WTC11 (cell line): Measurements from ENCODE around the gene ZNF407. TPM values are rescaled to one million over a fixed set of nuclear protein-coding genes. Genes with fewer than 3 reads are reported as not detected.

Experiments
- ATAC-seq: fragments of 200-7000 bp; cut with Tn5 transposase; 2 replicates; pipeline ENCODE4 v1.10.0; 2021; ENCODE audit warnings: mild to moderate bottlenecking, moderate library complexity
- CTCF ChIA-PET: fragments of 300-600 bp; sonication (Branson Sonifier 250); formaldehyde crosslinking; loops from one replicate; lab custom pipeline; 2021; ENCODE audit warnings: antibody characterized with exemption; lab: Charles Lee
- POLR2A ChIA-PET: fragments of 350-600 bp; sonication (Branson Sonifier 250); formaldehyde crosslinking; loops from one replicate; lab custom pipeline; 2021; ENCODE audit warnings: antibody characterized with exemption; lab: Charles Lee
- DNase-seq: peaks from one replicate; pipeline ENCODE4 v3.0.0; 2021; ENCODE audit warnings: low spot score
- H3K27ac Mint-ChIP-seq: 2 replicates; pipeline ENCODE4 v1.8.0; 2021; ENCODE audit warnings: mixed read lengths
- H3K27me3 Mint-ChIP-seq: 2 replicates; pipeline ENCODE4 v1.8.0; 2021; ENCODE audit warnings: low read depth, mild to moderate bottlenecking, moderate library complexity, mixed read lengths
- H3K36me3 Mint-ChIP-seq: 2 replicates; pipeline ENCODE4 v1.8.0; 2021; ENCODE audit warnings: mixed read lengths
- H3K4me1 Mint-ChIP-seq: 2 replicates; pipeline ENCODE4 v1.8.0; 2022; ENCODE audit warnings: mixed read lengths
- H3K4me3 Mint-ChIP-seq: 2 replicates; pipeline ENCODE4 v1.8.0; 2021; ENCODE audit warnings: mild to moderate bottlenecking, moderate library complexity, mixed read lengths
- H3K9me3 Mint-ChIP-seq: 2 replicates; pipeline ENCODE4 v1.8.0; 2021; ENCODE audit warnings: mixed read lengths
- GTF2I ChIP-seq: fragments of 250-450 bp; sonication (Bioruptor Pico); conservative IDR thresholded peaks from 2 replicates; pipeline ENCODE4 v1.4.0; 2021; ENCODE audit warnings: mild to moderate bottlenecking
- HMGA2 ChIP-seq: fragments of 250-450 bp; sonication (Bioruptor Pico); IDR thresholded peaks from 2 replicates; pipeline ENCODE4 v1.4.0; 2021; ENCODE audit warnings: mild to moderate bottlenecking, moderate library complexity
- RELA ChIP-seq: sonication (generic); formaldehyde crosslinking; IDR thresholded peaks from 2 replicates; pipeline ENCODE4 v1.8.1; 2022; ENCODE audit warnings: missing genetic modification reagents, mild to moderate bottlenecking, borderline replicate concordance
- RORB ChIP-seq: fragments of 250-450 bp; sonication (Bioruptor Pico); IDR thresholded peaks from 2 replicates; pipeline ENCODE4 v1.9.0; 2021; ENCODE audit warnings: mild to moderate bottlenecking
- SMAD3 ChIP-seq: sonication (generic); formaldehyde crosslinking; IDR thresholded peaks from 2 replicates; pipeline ENCODE4 v1.8.0; 2022; ENCODE audit warnings: missing genetic modification reagents, mild to moderate bottlenecking, borderline replicate concordance
- ZNF219 ChIP-seq: sonication (generic); formaldehyde crosslinking; IDR thresholded peaks from 2 replicates; pipeline ENCODE4 v1.8.0; 2023; ENCODE audit warnings: missing genetic modification reagents, mild to moderate bottlenecking, borderline replicate concordance
- ZNF396 ChIP-seq: fragments of 250-450 bp; sonication (Bioruptor Pico); IDR thresholded peaks from 2 replicates; pipeline ENCODE4 v1.8.0; 2021; ENCODE audit warnings: mild to moderate bottlenecking, moderate library complexity, borderline replicate concordance
- ZNF671 ChIP-seq: fragments of 250-450 bp; sonication (Bioruptor Pico); IDR thresholded peaks from 2 replicates; pipeline ENCODE4 v1.8.0; 2021; ENCODE audit warnings: mild to moderate bottlenecking
- total RNA-seq: library from RNA; stranded (reverse); gene quantifications from 3 replicates; pipeline ENCODE4 v1.2.3, GENCODE V29; 2021
- TF ChIP-seq, protein P1 (sequence below): sonication (generic); formaldehyde crosslinking; IDR thresholded peaks from 2 replicates; pipeline ENCODE4 v1.8.0; 2023; ENCODE audit warnings: mild to moderate bottlenecking, missing genetic modification reagents
- TF ChIP-seq, protein P2 (sequence below): fragments of 250-450 bp; sonication (Bioruptor Pico); IDR thresholded peaks from 2 replicates; pipeline ENCODE4 v1.9.0; 2021; ENCODE audit warnings: mild to moderate bottlenecking
- TF ChIP-seq, protein P3 (sequence below): sonication (generic); formaldehyde crosslinking; IDR thresholded peaks from 2 replicates; pipeline ENCODE4 v1.8.1; 2023; ENCODE audit warnings: mild to moderate bottlenecking, missing genetic modification reagents, moderate library complexity
- TF ChIP-seq, protein P4 (sequence below): sonication (generic); formaldehyde crosslinking; IDR thresholded peaks from 2 replicates; pipeline ENCODE4 v1.8.1; 2023; ENCODE audit warnings: mild to moderate bottlenecking, missing genetic modification reagents, moderate library complexity
- TF ChIP-seq, protein P5 (sequence below): sonication (generic); formaldehyde crosslinking; IDR thresholded peaks from 2 replicates; pipeline ENCODE4 v1.8.1; 2022; ENCODE audit warnings: mild to moderate bottlenecking, missing genetic modification reagents, moderate library complexity, borderline replicate concordance
- TF ChIP-seq, protein P6 (sequence below): sonication (generic); formaldehyde crosslinking; IDR thresholded peaks from 2 replicates; pipeline ENCODE4 v1.8.0; 2022; ENCODE audit warnings: missing genetic modification reagents
- TF ChIP-seq, protein P7 (sequence below): sonication (generic); formaldehyde crosslinking; conservative IDR thresholded peaks from 2 replicates; pipeline ENCODE4 v1.8.1; 2022; ENCODE audit warnings: mild to moderate bottlenecking, missing genetic modification reagents
- TF ChIP-seq, protein P8 (sequence below): sonication (generic); formaldehyde crosslinking; IDR thresholded peaks from 2 replicates; pipeline ENCODE4 v1.8.1; 2022; ENCODE audit warnings: mild to moderate bottlenecking, moderate library complexity, missing genetic modification reagents

ZNF407 gene
- total RNA-seq, 1 experiment from 2014 or later = 6.5 TPM

DNA sequence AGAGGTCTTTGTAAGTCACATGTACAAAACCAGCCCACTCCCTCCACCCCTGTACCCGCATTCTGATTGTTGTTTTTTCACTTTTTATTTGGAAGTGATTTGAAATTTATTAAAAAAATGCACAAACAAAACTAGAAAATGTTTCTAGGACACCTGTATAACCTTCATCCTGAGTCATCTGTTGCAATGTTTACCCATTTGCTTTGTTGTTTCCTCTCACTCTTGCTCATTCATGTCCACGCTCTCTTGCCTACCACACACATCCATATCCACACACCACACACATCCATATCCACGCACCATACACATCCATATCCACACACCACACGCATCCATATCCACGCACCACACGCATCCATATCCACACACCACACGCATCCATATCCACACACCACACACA, 18.8 kb downstream of the ZNF407 start (continued):
- TF ChIP-seq, protein P1, sequence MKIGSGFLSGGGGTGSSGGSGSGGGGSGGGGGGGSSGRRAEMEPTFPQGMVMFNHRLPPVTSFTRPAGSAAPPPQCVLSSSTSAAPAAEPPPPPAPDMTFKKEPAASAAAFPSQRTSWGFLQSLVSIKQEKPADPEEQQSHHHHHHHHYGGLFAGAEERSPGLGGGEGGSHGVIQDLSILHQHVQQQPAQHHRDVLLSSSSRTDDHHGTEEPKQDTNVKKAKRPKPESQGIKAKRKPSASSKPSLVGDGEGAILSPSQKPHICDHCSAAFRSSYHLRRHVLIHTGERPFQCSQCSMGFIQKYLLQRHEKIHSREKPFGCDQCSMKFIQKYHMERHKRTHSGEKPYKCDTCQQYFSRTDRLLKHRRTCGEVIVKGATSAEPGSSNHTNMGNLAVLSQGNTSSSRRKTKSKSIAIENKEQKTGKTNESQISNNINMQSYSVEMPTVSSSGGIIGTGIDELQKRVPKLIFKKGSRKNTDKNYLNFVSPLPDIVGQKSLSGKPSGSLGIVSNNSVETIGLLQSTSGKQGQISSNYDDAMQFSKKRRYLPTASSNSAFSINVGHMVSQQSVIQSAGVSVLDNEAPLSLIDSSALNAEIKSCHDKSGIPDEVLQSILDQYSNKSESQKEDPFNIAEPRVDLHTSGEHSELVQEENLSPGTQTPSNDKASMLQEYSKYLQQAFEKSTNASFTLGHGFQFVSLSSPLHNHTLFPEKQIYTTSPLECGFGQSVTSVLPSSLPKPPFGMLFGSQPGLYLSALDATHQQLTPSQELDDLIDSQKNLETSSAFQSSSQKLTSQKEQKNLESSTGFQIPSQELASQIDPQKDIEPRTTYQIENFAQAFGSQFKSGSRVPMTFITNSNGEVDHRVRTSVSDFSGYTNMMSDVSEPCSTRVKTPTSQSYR = no peak
- no peak for TF ChIP-seq ZNF671 (CRISPR knock-in tag)
- no peak for TF ChIP-seq RORB (CRISPR knock-in tag)
- TF ChIP-seq, protein P2, sequence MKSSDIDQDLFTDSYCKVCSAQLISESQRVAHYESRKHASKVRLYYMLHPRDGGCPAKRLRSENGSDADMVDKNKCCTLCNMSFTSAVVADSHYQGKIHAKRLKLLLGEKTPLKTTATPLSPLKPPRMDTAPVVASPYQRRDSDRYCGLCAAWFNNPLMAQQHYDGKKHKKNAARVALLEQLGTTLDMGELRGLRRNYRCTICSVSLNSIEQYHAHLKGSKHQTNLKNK (CRISPR knock-in tag) = no peak
- TF ChIP-seq, protein P3, sequence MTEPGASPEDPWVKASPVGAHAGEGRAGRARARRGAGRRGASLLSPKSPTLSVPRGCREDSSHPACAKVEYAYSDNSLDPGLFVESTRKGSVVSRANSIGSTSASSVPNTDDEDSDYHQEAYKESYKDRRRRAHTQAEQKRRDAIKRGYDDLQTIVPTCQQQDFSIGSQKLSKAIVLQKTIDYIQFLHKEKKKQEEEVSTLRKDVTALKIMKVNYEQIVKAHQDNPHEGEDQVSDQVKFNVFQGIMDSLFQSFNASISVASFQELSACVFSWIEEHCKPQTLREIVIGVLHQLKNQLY (CRISPR knock-in tag) = no peak
- no peak for TF ChIP-seq RELA (CRISPR knock-in tag)
- TF ChIP-seq SMAD3 = no peak
- TF ChIP-seq ZNF396 = no peak
- TF ChIP-seq HMGA2 = no peak
- TF ChIP-seq, protein P4, sequence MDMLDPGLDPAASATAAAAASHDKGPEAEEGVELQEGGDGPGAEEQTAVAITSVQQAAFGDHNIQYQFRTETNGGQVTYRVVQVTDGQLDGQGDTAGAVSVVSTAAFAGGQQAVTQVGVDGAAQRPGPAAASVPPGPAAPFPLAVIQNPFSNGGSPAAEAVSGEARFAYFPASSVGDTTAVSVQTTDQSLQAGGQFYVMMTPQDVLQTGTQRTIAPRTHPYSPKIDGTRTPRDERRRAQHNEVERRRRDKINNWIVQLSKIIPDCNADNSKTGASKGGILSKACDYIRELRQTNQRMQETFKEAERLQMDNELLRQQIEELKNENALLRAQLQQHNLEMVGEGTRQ (CRISPR knock-in tag) = no peak

DNA sequence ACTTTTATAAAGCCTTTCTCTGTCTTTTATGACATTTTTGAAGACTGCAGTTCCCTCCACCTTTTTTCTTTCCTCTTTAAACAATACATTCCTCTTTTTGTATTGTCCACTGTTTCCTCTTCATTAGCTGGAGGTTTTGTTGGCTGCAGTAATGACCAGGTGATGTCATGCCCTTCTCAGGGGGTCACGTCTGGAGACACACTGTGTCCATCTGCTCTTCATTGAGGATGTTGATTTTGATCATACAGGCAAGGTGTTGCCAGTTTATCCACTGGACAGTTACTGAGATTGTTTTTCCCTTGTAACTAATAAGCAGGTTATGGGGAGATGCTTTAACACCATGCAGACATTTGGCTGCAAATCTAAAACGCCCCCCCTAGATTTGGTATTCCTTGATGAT, 19.8 kb downstream of the ZNF407 start:
- H3K27ac Mint-ChIP-seq = no peak overlapping the region
- H3K36me3 Mint-ChIP-seq = no peaks in the 10 kb centered on the region; the same call in 1 of the 2 replicates
- peaks cover 3% of the 10 kb centered on the region for H3K4me1 Mint-ChIP-seq
- ChIA-PET CTCF (no interaction called here), POLR2A (interaction anchor here (0.6 kb wide), 1 partner anchor 43 kb away, joined by 3 read pairs; no protein-coding TSS in a partner anchor)
- H3K4me3 Mint-ChIP-seq = no peak overlapping the region
- H3K9me3 Mint-ChIP-seq = peaks cover 9% of the 10 kb centered on the region
- H3K27me3 Mint-ChIP-seq = no peaks in the 10 kb centered on the region; the same call in 1 of the 2 replicates
- DNase-seq (no peak), ATAC-seq (no peak)
- TF ChIP-seq ZNF396 (no peak), SMAD3 (no peak), ZNF219 (CRISPR knock-in tag) (no peak), GTF2I (CRISPR knock-in tag) (no peak)
- TF ChIP-seq, protein P5, sequence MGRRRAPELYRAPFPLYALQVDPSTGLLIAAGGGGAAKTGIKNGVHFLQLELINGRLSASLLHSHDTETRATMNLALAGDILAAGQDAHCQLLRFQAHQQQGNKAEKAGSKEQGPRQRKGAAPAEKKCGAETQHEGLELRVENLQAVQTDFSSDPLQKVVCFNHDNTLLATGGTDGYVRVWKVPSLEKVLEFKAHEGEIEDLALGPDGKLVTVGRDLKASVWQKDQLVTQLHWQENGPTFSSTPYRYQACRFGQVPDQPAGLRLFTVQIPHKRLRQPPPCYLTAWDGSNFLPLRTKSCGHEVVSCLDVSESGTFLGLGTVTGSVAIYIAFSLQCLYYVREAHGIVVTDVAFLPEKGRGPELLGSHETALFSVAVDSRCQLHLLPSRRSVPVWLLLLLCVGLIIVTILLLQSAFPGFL (CRISPR knock-in tag) = no peak
- TF ChIP-seq, protein P6, sequence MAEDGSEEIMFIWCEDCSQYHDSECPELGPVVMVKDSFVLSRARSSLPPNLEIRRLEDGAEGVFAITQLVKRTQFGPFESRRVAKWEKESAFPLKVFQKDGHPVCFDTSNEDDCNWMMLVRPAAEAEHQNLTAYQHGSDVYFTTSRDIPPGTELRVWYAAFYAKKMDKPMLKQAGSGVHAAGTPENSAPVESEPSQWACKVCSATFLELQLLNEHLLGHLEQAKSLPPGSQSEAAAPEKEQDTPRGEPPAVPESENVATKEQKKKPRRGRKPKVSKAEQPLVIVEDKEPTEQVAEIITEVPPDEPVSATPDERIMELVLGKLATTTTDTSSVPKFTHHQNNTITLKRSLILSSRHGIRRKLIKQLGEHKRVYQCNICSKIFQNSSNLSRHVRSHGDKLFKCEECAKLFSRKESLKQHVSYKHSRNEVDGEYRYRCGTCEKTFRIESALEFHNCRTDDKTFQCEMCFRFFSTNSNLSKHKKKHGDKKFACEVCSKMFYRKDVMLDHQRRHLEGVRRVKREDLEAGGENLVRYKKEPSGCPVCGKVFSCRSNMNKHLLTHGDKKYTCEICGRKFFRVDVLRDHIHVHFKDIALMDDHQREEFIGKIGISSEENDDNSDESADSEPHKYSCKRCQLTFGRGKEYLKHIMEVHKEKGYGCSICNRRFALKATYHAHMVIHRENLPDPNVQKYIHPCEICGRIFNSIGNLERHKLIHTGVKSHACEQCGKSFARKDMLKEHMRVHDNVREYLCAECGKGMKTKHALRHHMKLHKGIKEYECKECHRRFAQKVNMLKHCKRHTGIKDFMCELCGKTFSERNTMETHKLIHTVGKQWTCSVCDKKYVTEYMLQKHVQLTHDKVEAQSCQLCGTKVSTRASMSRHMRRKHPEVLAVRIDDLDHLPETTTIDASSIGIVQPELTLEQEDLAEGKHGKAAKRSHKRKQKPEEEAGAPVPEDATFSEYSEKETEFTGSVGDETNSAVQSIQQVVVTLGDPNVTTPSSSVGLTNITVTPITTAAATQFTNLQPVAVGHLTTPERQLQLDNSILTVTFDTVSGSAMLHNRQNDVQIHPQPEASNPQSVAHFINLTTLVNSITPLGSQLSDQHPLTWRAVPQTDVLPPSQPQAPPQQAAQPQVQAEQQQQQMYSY = no peak
- TF ChIP-seq, protein P7, sequence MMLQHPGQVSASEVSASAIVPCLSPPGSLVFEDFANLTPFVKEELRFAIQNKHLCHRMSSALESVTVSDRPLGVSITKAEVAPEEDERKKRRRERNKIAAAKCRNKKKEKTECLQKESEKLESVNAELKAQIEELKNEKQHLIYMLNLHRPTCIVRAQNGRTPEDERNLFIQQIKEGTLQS (CRISPR knock-in tag) = no peak
- TF ChIP-seq, protein P8, sequence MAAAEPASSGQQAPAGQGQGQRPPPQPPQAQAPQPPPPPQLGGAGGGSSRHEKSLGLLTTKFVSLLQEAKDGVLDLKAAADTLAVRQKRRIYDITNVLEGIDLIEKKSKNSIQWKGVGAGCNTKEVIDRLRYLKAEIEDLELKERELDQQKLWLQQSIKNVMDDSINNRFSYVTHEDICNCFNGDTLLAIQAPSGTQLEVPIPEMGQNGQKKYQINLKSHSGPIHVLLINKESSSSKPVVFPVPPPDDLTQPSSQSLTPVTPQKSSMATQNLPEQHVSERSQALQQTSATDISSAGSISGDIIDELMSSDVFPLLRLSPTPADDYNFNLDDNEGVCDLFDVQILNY (CRISPR knock-in tag) = no peak
